ENCODE data around the gene TOMM40.
"Not testable (repeated sequence)": the region's sequence is repeated elsewhere in the genome, so short reads cannot be mapped to it uniquely, and the experiment has no call there.

Gene TOMM40

DNA sequence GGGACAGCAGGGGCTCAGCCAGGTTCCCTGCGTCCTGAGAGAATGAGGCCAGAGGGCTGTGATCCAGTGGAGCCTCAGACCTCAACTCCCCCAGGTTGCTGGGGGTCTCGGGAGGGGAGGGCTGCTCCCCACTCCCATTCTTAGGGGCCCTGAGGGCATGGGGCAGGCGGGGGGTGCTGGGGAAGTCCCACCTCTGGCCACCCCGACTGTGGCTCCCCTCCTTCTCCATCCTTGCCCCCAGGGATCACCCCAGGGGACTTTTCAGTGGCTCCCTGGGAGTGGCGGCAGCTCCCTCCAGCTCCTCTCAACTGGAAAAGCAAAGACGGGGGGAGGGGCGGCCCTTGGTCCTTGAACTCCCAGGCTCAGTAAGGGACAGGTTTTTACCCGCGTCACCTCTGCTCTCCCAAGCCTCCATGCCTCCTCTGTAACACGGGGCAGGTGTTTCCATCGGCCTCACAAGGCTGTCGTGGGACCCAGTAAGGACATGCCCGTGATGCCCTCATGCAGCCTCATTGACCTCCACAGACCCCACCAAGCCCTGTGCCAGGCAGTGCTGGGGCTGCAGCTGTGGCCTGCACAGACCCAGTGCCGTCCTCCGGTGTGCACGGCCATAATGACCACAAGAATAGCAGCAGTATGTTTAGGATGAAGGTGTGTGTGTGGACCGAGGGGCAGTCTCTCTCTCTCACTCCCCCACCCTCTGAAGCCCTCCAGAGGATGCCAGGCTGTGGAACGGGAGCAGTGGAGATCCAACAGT lies 11.6 kb upstream of the TOMM40 start:
- H3K4me3 ChIP-seq (ENCODE audit: low read length): no peak overlapping the region
- TF ChIP-seq, protein P1, sequence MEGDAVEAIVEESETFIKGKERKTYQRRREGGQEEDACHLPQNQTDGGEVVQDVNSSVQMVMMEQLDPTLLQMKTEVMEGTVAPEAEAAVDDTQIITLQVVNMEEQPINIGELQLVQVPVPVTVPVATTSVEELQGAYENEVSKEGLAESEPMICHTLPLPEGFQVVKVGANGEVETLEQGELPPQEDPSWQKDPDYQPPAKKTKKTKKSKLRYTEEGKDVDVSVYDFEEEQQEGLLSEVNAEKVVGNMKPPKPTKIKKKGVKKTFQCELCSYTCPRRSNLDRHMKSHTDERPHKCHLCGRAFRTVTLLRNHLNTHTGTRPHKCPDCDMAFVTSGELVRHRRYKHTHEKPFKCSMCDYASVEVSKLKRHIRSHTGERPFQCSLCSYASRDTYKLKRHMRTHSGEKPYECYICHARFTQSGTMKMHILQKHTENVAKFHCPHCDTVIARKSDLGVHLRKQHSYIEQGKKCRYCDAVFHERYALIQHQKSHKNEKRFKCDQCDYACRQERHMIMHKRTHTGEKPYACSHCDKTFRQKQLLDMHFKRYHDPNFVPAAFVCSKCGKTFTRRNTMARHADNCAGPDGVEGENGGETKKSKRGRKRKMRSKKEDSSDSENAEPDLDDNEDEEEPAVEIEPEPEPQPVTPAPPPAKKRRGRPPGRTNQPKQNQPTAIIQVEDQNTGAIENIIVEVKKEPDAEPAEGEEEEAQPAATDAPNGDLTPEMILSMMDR (IDR thresholded peaks at IDR 0.05; ENCODE audit: insufficient read depth, low read depth, low read length, missing control alignments): no peak
- DNase-seq (ENCODE audit: low read depth): no peak

DNA sequence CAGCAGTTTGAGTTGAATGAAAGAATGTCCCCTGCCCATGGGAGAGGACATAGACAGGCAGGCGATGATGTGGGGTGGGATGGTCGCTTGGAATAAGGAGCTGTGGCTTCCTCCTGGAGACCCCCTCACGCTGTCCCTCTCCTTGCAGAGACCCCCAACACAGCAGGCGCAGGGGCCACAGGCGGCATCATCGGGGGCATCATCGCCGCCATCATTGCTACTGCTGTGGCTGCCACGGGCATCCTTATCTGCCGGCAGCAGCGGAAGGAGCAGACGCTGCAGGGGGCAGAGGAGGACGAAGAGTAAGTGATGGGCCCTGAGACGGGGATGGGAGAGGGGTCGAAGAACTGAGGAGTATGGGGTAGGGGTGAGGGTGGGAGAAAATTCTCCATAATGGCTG lies 9.0 kb upstream of the TOMM40 start:
- DNase-seq (ENCODE audit: low read depth): no peak
- no peak overlapping the region for H3K4me3 ChIP-seq (ENCODE audit: low read length)
- TF ChIP-seq, protein P1 (IDR thresholded peaks at IDR 0.05; ENCODE audit: insufficient read depth, low read depth, low read length, missing control alignments): no peak

DNA sequence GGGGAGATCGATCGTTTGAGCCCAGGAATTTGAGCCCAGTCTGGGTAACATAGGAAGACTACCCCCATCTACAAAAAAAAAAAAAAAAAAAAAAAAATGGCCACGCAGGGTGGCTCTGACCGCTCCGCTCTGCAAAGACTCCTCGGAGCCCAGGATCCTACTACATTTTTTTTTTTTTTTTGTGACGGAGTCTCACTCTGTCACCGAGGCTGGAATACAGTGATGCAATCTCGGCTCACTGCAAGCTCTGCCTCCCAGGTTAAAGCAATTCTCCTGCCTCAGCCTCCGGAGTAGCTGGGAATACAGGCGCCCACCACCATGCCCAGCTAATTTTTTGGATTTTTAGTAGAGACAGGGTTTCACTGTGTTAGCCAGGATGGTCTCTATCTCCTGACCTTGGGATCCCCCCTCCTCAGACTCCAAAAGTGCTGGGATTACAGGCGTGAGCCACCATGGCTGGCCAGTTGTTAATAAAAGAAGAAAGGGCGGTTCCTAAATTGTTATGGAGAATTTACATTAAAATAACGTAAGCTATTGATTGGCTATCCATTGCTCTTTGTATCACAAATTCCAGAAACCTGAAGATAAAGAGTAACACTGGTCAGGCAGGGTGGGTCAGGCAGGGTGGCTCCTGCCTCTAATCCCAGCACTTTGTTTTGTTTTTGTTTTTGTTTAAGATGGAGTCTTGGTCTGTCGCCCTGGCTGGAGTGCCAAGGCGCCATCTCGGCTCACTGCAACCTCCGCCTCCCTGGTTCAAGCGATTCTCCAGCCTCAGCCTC lies 8.2 kb upstream of the TOMM40 start:
- DNase-seq (ENCODE audit: low read depth); H3K4me3 ChIP-seq (ENCODE audit: low read length): not testable (repeated sequence)

DNA sequence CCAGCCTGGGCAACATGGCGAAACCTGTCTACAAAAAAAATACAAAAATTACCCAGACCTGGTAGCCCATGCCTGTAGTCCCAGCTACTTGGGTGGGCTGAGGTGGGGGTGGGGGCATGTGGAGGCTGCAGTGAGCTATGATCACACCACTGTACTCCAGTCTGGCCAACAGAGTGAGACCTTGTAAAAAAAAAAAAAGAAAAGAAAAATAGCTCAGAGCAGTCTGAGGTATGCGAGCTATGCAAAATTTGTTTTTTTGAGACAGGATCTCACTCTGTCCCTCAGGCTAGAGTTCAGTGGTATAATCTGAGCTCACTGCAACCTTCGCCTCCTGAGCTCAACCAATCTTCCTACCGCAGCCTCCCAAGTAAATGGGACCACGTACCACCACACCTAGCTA lies 7.1 kb upstream of the TOMM40 start:
- TF ChIP-seq, protein P1 (IDR thresholded peaks at IDR 0.05; ENCODE audit: insufficient read depth, low read depth, low read length, missing control alignments): no peak
- H3K4me3 ChIP-seq (ENCODE audit: low read length): no peak overlapping the region
- DNase-seq (ENCODE audit: low read depth): no peak

DNA sequence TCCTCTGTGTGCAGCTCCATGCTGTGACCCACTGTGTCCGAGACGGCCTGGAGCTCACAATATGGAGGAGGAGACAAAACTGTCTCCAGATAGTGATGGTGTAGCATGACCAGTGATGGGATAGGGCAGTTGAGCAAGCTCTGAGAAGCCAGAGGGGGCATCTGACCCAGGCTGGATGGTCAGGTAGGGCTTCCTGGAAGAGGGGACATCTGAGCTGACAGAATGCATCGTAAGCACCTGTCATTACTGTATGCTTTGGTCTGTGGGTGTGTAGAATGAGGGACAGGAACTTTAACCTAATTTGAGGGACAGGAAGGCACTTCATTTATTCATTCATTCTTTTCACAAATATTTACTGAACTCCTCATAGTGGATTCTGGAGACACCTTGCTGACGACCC lies 6.5 kb upstream of the TOMM40 start:
- no peak overlapping the region for H3K4me3 ChIP-seq (ENCODE audit: low read length)
- no peak for DNase-seq (ENCODE audit: low read depth)
- TF ChIP-seq, protein P1 (IDR thresholded peaks at IDR 0.05; ENCODE audit: insufficient read depth, low read depth, low read length, missing control alignments): no peak

DNA sequence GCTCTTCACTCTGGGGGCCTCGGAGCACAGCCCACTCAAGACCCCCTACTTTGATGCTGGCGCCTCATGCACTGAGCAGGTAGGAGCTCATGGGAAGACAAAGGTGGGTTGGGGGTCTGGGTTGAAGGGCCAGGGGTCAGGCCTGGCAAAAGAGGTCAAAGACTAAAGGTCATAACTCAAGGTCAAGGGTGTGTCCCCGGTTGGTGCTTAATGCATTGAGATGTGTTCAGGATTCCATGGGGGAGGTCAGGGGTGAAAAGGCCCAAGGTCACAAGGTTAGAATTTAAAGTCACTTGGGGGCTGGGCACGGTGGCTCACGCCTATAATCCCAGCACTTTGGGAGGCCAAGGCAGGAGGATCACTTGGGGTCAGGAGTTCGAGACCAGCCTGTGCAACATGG lies 4.9 kb upstream of the TOMM40 start:
- H3K4me3 ChIP-seq (ENCODE audit: low read length): no peak overlapping the region
- TF ChIP-seq, protein P1 (IDR thresholded peaks at IDR 0.05; ENCODE audit: insufficient read depth, low read depth, low read length, missing control alignments): no peak
- no peak for DNase-seq (ENCODE audit: low read depth)

DNA sequence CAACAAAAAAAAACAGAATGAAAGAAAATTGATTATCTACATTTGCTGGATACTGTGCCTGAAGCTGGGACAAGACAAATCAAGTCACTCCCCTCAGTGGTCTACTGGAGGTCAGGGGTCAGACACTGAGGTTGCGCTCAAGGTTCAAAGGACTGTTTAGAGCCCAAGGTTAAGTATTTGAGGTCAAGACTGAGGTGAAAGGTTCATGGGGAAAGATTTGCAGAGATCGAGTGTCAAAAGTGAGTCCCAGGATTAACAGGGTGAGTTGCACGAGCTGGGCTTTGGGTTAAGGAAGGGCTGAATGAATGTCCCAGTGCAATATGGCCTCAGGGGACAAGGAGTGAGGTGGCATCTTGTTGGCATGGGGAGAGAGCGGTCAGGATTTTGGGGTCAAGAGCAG lies 3.4 kb upstream of the TOMM40 start:
- no peak for DNase-seq (ENCODE audit: low read depth)
- TF ChIP-seq, protein P1 (IDR thresholded peaks at IDR 0.05; ENCODE audit: insufficient read depth, low read depth, low read length, missing control alignments): no peak
- no peak overlapping the region for H3K4me3 ChIP-seq (ENCODE audit: low read length)

DNA sequence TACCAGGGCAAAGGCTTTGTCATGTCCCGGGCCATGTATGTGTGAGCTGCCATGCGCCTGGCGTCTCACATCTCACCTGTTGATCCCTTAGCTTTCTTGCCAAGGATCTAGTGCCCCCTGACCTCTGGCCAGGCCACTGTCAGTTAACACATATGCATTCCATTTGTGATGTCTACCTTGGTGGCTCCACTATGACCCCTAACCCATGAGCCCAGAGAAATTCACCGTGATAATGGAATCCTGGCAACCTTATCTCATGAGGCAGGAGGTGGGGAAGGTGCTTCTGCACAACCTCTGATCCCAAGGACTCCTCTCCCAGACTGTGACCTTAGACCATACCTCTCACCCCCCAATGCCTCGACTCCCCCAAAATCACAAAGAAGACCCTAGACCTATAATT lies 2.7 kb upstream of the TOMM40 start:
- not testable (repeated sequence) for H3K4me3 ChIP-seq (ENCODE audit: low read length); DNase-seq (ENCODE audit: low read depth)

All from epithelial cell of esophagus (primary cell).